Measurements from ENCODE around the gene ZC3H18.

The ZC3H18 gene

GRCh38 chr16:88614818-88615580 is 44.8 kb downstream of the ZC3H18 start:
- peaks cover 11% of the 10 kb centered on the region; the same call in 1 of the 2 replicates for H3K79me2 ChIP-seq (ENCODE audit: low read length)
- no peak overlapping the region for H3K4me2 ChIP-seq (ENCODE audit: low read depth, low read length)
- H3K27ac ChIP-seq (ENCODE audit: low read length) = no peak overlapping the region
- H4K20me1 ChIP-seq (ENCODE audit: insufficient read depth, low read length) = no peaks in the 10 kb centered on the region
- H3K4me1 ChIP-seq (ENCODE audit: low read length) = no peaks in the 10 kb centered on the region
- no peaks in the 10 kb centered on the region for H3K36me3 ChIP-seq (replicated peaks; ENCODE audit: insufficient read depth, low read length)
- H3K9me2 ChIP-seq (replicated peaks; ENCODE audit: insufficient read depth, low read length) = no peaks in the 10 kb centered on the region
- H3F3A ChIP-seq (ENCODE audit: insufficient read depth, low read length) = no peaks in the 10 kb centered on the region
- H2AFZ ChIP-seq (ENCODE audit: low read length) = no peak overlapping the region
- H3K4me3 ChIP-seq (ENCODE audit: low read length) = no peak overlapping the region
- H3K9ac ChIP-seq (ENCODE audit: low read length) = no peak overlapping the region
- no peaks in the 10 kb centered on the region for H3K27me3 ChIP-seq (replicated peaks; ENCODE audit: insufficient read depth, low read length)
- TF ChIP-seq EZH2phosphoT487 (IDR thresholded peaks at IDR 0.05; ENCODE audit: low read length) (no peak), CTCF (IDR thresholded peaks at IDR 0.05; ENCODE audit: low read length) (no peak), EZH2 (optimal IDR thresholded peaks at IDR 0.05; ENCODE audit: low read depth, low read length) (no peak)
- H3K9me3 ChIP-seq (replicated peaks; ENCODE audit: insufficient read depth, low read length) = no peaks in the 10 kb centered on the region
- no peak for DNase-seq

- DNase-seq = no peak
- H3K4me2 ChIP-seq (ENCODE audit: low read depth, low read length) = no peak overlapping the region
- no peak overlapping the region for H3K4me3 ChIP-seq (ENCODE audit: low read length)
- H3K79me2 ChIP-seq (ENCODE audit: low read length) = peaks cover 11% of the 10 kb centered on the region; the same call in 1 of the 2 replicates
- H3F3A ChIP-seq (ENCODE audit: insufficient read depth, low read length) = no peaks in the 10 kb centered on the region
- no peak overlapping the region for H2AFZ ChIP-seq (ENCODE audit: low read length)
- no peaks in the 10 kb centered on the region for H3K27me3 ChIP-seq (replicated peaks; ENCODE audit: insufficient read depth, low read length)
- H3K27ac ChIP-seq (ENCODE audit: low read length) = no peak overlapping the region
- H3K9me3 ChIP-seq (replicated peaks; ENCODE audit: insufficient read depth, low read length) = no peaks in the 10 kb centered on the region
- no peak overlapping the region for H3K9ac ChIP-seq (ENCODE audit: low read length)
- H3K4me1 ChIP-seq (ENCODE audit: low read length) = no peaks in the 10 kb centered on the region
- H3K36me3 ChIP-seq (replicated peaks; ENCODE audit: insufficient read depth, low read length) = no peaks in the 10 kb centered on the region
- TF ChIP-seq CTCF (IDR thresholded peaks at IDR 0.05; ENCODE audit: low read length) (no peak), EZH2 (optimal IDR thresholded peaks at IDR 0.05; ENCODE audit: low read depth, low read length) (no peak), EZH2phosphoT487 (IDR thresholded peaks at IDR 0.05; ENCODE audit: low read length) (no peak)
- H3K9me2 ChIP-seq (replicated peaks; ENCODE audit: insufficient read depth, low read length) = no peaks in the 10 kb centered on the region
- H4K20me1 ChIP-seq (ENCODE audit: insufficient read depth, low read length) = no peaks in the 10 kb centered on the region
Observed at GRCh38 chr16:88616320-88616719, 46.1 kb downstream of the ZC3H18 start.

GRCh38 chr16:88616736-88617135 is 46.5 kb downstream of the ZC3H18 start:
- no peak overlapping the region for H3K27ac ChIP-seq (ENCODE audit: low read length)
- TF ChIP-seq CTCF (IDR thresholded peaks at IDR 0.05; ENCODE audit: low read length) (no peak), EZH2phosphoT487 (IDR thresholded peaks at IDR 0.05; ENCODE audit: low read length) (no peak), EZH2 (optimal IDR thresholded peaks at IDR 0.05; ENCODE audit: low read depth, low read length) (no peak)
- no peaks in the 10 kb centered on the region for H3K4me1 ChIP-seq (ENCODE audit: low read length)
- H3K9me2 ChIP-seq (replicated peaks; ENCODE audit: insufficient read depth, low read length) = no peaks in the 10 kb centered on the region
- peaks cover 11% of the 10 kb centered on the region; the same call in 1 of the 2 replicates for H3K79me2 ChIP-seq (ENCODE audit: low read length)
- H3K4me3 ChIP-seq (ENCODE audit: low read length) = no peak overlapping the region
- no peaks in the 10 kb centered on the region for H3K36me3 ChIP-seq (replicated peaks; ENCODE audit: insufficient read depth, low read length)
- H2AFZ ChIP-seq (ENCODE audit: low read length) = no peak overlapping the region
- H3K4me2 ChIP-seq (ENCODE audit: low read depth, low read length) = no peak overlapping the region
- no peaks in the 10 kb centered on the region for H4K20me1 ChIP-seq (ENCODE audit: insufficient read depth, low read length)
- no peaks in the 10 kb centered on the region for H3F3A ChIP-seq (ENCODE audit: insufficient read depth, low read length)
- no peak overlapping the region for H3K9ac ChIP-seq (ENCODE audit: low read length)
- H3K27me3 ChIP-seq (replicated peaks; ENCODE audit: insufficient read depth, low read length) = no peaks in the 10 kb centered on the region
- DNase-seq = no peak
- no peaks in the 10 kb centered on the region for H3K9me3 ChIP-seq (replicated peaks; ENCODE audit: insufficient read depth, low read length)

Data from MM.1S (cell line).